ENCODE data around the gene CERS3.

DNA sequence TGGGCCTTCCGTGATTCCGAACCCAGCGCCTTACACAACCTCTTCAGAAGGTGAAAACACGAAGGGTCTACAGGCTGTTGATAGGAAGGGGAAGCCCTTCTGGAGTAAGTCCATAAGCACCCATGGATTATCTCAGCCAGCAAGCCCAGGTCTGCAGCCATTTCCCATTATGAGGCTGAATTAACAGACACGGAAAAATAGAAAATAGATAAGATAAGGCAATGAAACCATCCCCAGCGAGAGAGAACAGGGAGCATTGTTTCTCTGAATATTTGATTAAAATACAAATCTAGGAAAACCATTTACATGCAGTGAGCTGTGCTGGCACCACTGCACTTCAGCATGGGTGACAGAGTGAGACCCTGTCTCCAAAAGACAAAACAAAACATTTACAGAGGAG lies 16.2 kb upstream of the CERS3 start:
- TF ChIP-seq, protein P1, sequence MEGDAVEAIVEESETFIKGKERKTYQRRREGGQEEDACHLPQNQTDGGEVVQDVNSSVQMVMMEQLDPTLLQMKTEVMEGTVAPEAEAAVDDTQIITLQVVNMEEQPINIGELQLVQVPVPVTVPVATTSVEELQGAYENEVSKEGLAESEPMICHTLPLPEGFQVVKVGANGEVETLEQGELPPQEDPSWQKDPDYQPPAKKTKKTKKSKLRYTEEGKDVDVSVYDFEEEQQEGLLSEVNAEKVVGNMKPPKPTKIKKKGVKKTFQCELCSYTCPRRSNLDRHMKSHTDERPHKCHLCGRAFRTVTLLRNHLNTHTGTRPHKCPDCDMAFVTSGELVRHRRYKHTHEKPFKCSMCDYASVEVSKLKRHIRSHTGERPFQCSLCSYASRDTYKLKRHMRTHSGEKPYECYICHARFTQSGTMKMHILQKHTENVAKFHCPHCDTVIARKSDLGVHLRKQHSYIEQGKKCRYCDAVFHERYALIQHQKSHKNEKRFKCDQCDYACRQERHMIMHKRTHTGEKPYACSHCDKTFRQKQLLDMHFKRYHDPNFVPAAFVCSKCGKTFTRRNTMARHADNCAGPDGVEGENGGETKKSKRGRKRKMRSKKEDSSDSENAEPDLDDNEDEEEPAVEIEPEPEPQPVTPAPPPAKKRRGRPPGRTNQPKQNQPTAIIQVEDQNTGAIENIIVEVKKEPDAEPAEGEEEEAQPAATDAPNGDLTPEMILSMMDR (IDR thresholded peaks at IDR 0.05), result no peak
- TF ChIP-seq EZH2 (IDR thresholded peaks at IDR 0.05; ENCODE audit: borderline replicate concordance, insufficient read depth, low read depth, low read length, poor library complexity, severe bottlenecking), result no peak
